ENCODE data around the gene EIF4EBP3. TPM values are rescaled to one million over a fixed set of nuclear protein-coding genes. Genes with fewer than 3 reads are reported as not detected.
"Not testable (repeated sequence)": the region's sequence is repeated elsewhere in the genome, so short reads cannot be mapped to it uniquely, and the experiment has no call there.

The EIF4EBP3 gene
- total and polyA plus RNA-seq, 5 experiments from 2014 or later: 24.5 to 79.6 (median 50.4) TPM

DNA sequence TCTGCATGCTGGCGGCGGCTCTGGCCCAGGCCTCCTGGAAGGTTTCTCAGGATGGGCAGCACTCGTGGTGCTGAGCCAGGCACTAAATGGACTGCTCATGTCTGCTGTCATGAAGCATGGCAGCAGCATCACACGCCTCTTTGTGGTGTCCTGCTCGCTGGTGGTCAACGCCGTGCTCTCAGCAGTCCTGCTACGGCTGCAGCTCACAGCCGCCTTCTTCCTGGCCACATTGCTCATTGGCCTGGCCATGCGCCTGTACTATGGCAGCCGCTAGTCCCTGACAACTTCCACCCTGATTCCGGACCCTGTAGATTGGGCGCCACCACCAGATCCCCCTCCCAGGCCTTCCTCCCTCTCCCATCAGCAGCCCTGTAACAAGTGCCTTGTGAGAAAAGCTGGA is 20.4 kb downstream of the EIF4EBP3 start:
- peak overlapping the region in 4 of 10 donors; percentile 9 to 76 (median 23) for H3K4me3 Mint-ChIP-seq
- H3K9me3 Mint-ChIP-seq: no peaks in the 10 kb centered on the region
- POLR2A ChIA-PET: interaction anchor here (0.8 kb wide), 1 partner anchor 80 kb away, joined by 4 read pairs; the partner anchor contains the start of genes IK and NDUFA2
- no peaks in the 10 kb centered on the region for H3K27me3 Mint-ChIP-seq
- peaks cover 36 to 74% (median 72%) of the 10 kb centered on the region in 4 donors for H3K4me1 Mint-ChIP-seq
- ATAC-seq (no peak), DNase-seq (no peak)
- peaks cover 0 to 25% (median 10%) of the 10 kb centered on the region in 3 donors for H3K36me3 Mint-ChIP-seq
- peak overlapping the region in 9 of 10 donors; percentile 88 to 99 (median 97) for H3K27ac Mint-ChIP-seq

DNA sequence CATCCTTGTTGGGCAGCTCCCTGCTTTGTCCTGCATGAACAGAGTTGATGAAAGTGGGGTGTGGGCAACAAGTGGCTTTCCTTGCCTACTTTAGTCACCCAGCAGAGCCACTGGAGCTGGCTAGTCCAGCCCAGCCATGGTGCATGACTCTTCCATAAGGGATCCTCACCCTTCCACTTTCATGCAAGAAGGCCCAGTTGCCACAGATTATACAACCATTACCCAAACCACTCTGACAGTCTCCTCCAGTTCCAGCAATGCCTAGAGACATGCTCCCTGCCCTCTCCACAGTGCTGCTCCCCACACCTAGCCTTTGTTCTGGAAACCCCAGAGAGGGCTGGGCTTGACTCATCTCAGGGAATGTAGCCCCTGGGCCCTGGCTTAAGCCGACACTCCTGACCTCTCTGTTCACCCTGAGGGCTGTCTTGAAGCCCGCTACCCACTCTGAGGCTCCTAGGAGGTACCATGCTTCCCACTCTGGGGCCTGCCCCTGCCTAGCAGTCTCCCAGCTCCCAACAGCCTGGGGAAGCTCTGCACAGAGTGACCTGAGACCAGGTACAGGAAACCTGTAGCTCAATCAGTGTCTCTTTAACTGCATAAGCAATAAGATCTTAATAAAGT is 21.1 kb downstream of the EIF4EBP3 start:
- Mint-ChIP-seq H3K9me3 (no peaks in the 10 kb centered on the region), H3K27ac (peak overlapping the region; percentile 93 to 99 (median 97)), H3K4me3 (peak overlapping the region in 9 of 10 donors; percentile 3 to 83 (median 80)), H3K27me3 (no peaks in the 10 kb centered on the region), H3K36me3 (peaks cover 0 to 25% (median 10%) of the 10 kb centered on the region in 3 donors), H3K4me1 (peaks cover 36 to 68% (median 65%) of the 10 kb centered on the region in 4 donors)
- POLR2A ChIA-PET: interaction anchor here (0.7 to 1.6 kb wide), 4 partner anchors 11 to 71 kb away, joined by 3 to 7 read pairs (median 5); partner anchors contain the start of genes CD14, SRA1 and TMCO6
- DNase-seq (no peak), ATAC-seq (no peak)

DNA sequence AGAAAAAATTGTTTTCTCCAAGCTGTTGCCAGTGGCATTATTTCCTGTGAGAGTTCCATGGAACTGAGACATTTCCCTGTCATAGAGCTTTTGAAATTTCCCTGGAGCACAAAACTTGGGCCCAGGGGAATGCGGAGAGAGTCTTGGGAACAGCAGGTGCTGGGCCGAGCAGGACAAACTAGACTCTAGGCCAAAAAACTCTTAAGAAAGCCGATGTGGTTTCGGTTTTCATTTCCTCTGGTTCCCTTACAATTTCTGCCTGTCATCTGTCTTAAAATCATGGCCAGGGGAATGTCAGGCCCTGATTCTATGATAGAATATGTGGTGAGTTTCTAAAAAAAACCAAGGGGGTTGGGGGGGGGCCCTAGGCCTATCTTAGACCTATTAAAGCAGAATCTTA is 21.7 kb downstream of the EIF4EBP3 start:
- H3K36me3 Mint-ChIP-seq: peaks cover 0 to 25% (median 10%) of the 10 kb centered on the region in 3 donors
- ATAC-seq (no peak), DNase-seq (peak in 1 of 10 donors; percentile 28)
- H3K9me3 Mint-ChIP-seq: no peaks in the 10 kb centered on the region
- peak overlapping the region; percentile 93 to 99 (median 97) for H3K27ac Mint-ChIP-seq
- no peaks in the 10 kb centered on the region for H3K27me3 Mint-ChIP-seq
- peak overlapping the region; percentile 64 to 83 (median 78) for H3K4me3 Mint-ChIP-seq
- POLR2A ChIA-PET: interaction anchor here (0.7 to 1.6 kb wide), 7 partner anchors 9 to 70 kb away, joined by 3 to 7 read pairs (median 4); partner anchors contain the start of genes CD14, SRA1 and TMCO6
- peaks cover 34 to 62% (median 59%) of the 10 kb centered on the region in 4 donors for H3K4me1 Mint-ChIP-seq

DNA sequence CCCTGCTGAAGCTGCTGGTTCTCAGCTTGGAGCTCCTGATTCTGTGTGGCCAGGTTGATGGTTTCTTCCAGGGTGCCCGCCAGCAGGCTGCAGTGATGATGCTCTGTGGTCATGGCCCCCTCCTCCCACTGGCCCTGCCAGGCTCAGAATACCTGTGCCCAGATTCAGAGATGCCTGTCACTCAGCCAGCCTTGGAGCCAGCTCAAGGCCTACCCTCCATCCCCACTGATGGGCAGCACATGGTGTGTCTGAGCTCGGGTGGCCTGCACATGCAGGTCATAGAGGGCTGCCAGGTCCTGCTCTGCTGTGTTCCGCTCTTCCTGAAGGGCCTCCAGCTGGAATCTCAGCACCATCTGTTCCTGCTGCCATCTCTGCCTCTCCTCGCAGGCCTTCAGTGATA is 22.6 kb downstream of the EIF4EBP3 start:
- Mint-ChIP-seq H3K27ac (peak overlapping the region; percentile 93 to 99 (median 97)), H3K9me3 (no peaks in the 10 kb centered on the region), H3K27me3 (no peaks in the 10 kb centered on the region), H3K4me1 (peaks cover 33 to 53% (median 53%) of the 10 kb centered on the region in 4 donors), H3K4me3 (peak overlapping the region in 4 of 10 donors; percentile 15 to 72 (median 47)), H3K36me3 (peaks cover 0 to 25% (median 10%) of the 10 kb centered on the region in 3 donors)
- POLR2A ChIA-PET: interaction anchor here (0.7 to 1.6 kb wide), 6 partner anchors 8 to 69 kb away, joined by 3 to 7 read pairs (median 4); partner anchors contain the start of genes CD14, SRA1 and TMCO6
- ATAC-seq (no peak), DNase-seq (no peak)

GRCh38 chr5:140570488-140570887 is 23.0 kb downstream of the EIF4EBP3 start:
- H3K36me3 Mint-ChIP-seq: peaks cover 0 to 25% (median 10%) of the 10 kb centered on the region in 3 donors
- peaks cover 30 to 49% (median 49%) of the 10 kb centered on the region in 4 donors for H3K4me1 Mint-ChIP-seq
- H3K9me3 Mint-ChIP-seq: no peaks in the 10 kb centered on the region
- H3K27me3 Mint-ChIP-seq: no peaks in the 10 kb centered on the region
- ATAC-seq (no peak), DNase-seq (no peak)
- H3K4me3 Mint-ChIP-seq: peak overlapping the region in 4 of 10 donors; percentile 15 to 72 (median 47)
- POLR2A ChIA-PET: interaction anchor here (1.1 to 1.2 kb wide), 2 partner anchors 18 to 22 kb away, joined by 3 to 4 read pairs; no protein-coding TSS in a partner anchor
- H3K27ac Mint-ChIP-seq: peak overlapping the region in 9 of 10 donors; percentile 96 to 99 (median 97)

- DNase-seq: no peak
- no peak for ATAC-seq
- Mint-ChIP-seq H3K27me3 (no peaks in the 10 kb centered on the region), H3K4me3 (peak overlapping the region in 1 of 10 donors; percentile 8), H3K27ac (peak overlapping the region in 7 of 10 donors; percentile 32 to 98 (median 73)), H3K4me1 (peaks cover 26 to 45% (median 42%) of the 10 kb centered on the region in 4 donors), H3K36me3 (peaks cover 0 to 25% (median 10%) of the 10 kb centered on the region in 3 donors), H3K9me3 (no peaks in the 10 kb centered on the region)
- POLR2A ChIA-PET: no interaction called here
Observed at GRCh38 chr5:140571105-140571504, 23.6 kb downstream of the EIF4EBP3 start.

- DNase-seq: no peak
- H3K36me3 Mint-ChIP-seq: peaks cover 0 to 8% (median 0%) of the 10 kb centered on the region in 3 donors
- H3K27ac Mint-ChIP-seq: no peak overlapping the region
- ATAC-seq: no peak
- H3K4me1 Mint-ChIP-seq: peaks cover 13 to 28% (median 26%) of the 10 kb centered on the region in 4 donors
- H3K9me3 Mint-ChIP-seq: no peaks in the 10 kb centered on the region
- POLR2A ChIA-PET: no interaction called here
- no peaks in the 10 kb centered on the region for H3K27me3 Mint-ChIP-seq
- H3K4me3 Mint-ChIP-seq: no peak overlapping the region
Observed at GRCh38 chr5:140573683-140574082, 26.2 kb downstream of the EIF4EBP3 start.

- Mint-ChIP-seq H3K9me3 (no peaks in the 10 kb centered on the region), H3K4me3 (no peak overlapping the region), H3K4me1 (peaks cover 9 to 24% (median 21%) of the 10 kb centered on the region in 4 donors), H3K36me3 (peaks cover 0 to 8% (median 0%) of the 10 kb centered on the region in 3 donors), H3K27ac (peak overlapping the region in 2 of 10 donors; percentile 10 to 60), H3K27me3 (no peaks in the 10 kb centered on the region)
- POLR2A ChIA-PET: no interaction called here
- no peak for ATAC-seq
- no peak for DNase-seq
Observed at GRCh38 chr5:140574165-140574564, 26.7 kb downstream of the EIF4EBP3 start.

DNA sequence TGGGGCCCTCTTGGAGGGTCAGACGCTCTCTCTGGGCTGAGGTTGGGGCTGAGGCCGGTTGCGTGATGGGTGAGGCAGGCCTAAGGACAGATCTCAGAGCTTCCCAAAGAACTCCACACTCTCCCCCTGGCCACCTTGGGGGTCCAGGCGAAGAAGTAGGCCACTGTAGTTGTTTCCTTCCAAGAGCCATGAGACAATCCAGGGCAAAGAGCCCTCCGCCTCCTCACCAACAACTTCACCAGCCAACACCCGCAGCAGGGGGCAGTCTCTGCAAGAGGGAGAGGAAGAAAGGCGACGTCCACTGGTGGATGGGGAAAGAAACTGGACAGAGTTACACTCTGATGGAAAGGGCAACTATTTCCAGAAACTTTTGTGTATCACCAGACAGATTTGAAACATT is 27.8 kb downstream of the EIF4EBP3 start:
- POLR2A ChIA-PET: interaction anchor here (0.6 to 1.5 kb wide), 2 partner anchors 9 to 29 kb away, joined by 3 to 4 read pairs; no protein-coding TSS in a partner anchor
- Mint-ChIP-seq H3K4me3 (no peak overlapping the region), H3K4me1 (peaks cover 4 to 12% (median 9%) of the 10 kb centered on the region in 4 donors), H3K27me3 (peaks cover 0 to 2% (median 0%) of the 10 kb centered on the region in 5 donors), H3K9me3 (no peaks in the 10 kb centered on the region), H3K27ac (peak overlapping the region in 1 of 10 donors; percentile 48), H3K36me3 (peaks cover 0 to 6% (median 0%) of the 10 kb centered on the region in 3 donors)
- DNase-seq: no peak
- ATAC-seq: no peak

- peak overlapping the region in 1 of 10 donors; percentile 24 for H3K4me3 Mint-ChIP-seq
- H3K27ac Mint-ChIP-seq: peak overlapping the region in 4 of 10 donors; percentile 7 to 43 (median 20)
- no peak for DNase-seq
- peaks cover 0 to 9% (median 4%) of the 10 kb centered on the region in 5 donors for H3K27me3 Mint-ChIP-seq
- peaks cover 0 to 5% (median 0%) of the 10 kb centered on the region in 3 donors for H3K36me3 Mint-ChIP-seq
- POLR2A ChIA-PET: interaction anchor here (1.5 kb wide), 1 partner anchor 11 kb away, joined by 3 read pairs; no protein-coding TSS in a partner anchor
- H3K9me3 Mint-ChIP-seq: no peaks in the 10 kb centered on the region
- ATAC-seq: peak; percentile 65 to 78
- peaks cover 3 to 8% (median 7%) of the 10 kb centered on the region in 4 donors for H3K4me1 Mint-ChIP-seq
Observed at GRCh38 chr5:140576776-140577201, 29.3 kb downstream of the EIF4EBP3 start.

- ATAC-seq, H3K4me3 Mint-ChIP-seq, H3K27ac Mint-ChIP-seq, H3K4me1 Mint-ChIP-seq, POLR2A ChIA-PET, DNase-seq: not testable (repeated sequence)
- peaks cover 0 to 11% (median 6%) of the 10 kb centered on the region in 9 donors for H3K9me3 Mint-ChIP-seq
- H3K36me3 Mint-ChIP-seq: peaks cover 0 to 13% (median 4%) of the 10 kb centered on the region in 3 donors
- H3K27me3 Mint-ChIP-seq: peaks cover 4 to 20% (median 9%) of the 10 kb centered on the region in 5 donors
Observed at GRCh38 chr5:140579188-140579747, 31.8 kb downstream of the EIF4EBP3 start.

- H3K4me3 Mint-ChIP-seq: no peak overlapping the region
- POLR2A ChIA-PET: no interaction called here
- H3K27ac Mint-ChIP-seq: no peak overlapping the region
- peaks cover 0 to 10% (median 7%) of the 10 kb centered on the region in 5 donors for H3K27me3 Mint-ChIP-seq
- H3K9me3 Mint-ChIP-seq: peaks cover 0 to 11% (median 5%) of the 10 kb centered on the region in 9 donors
- ATAC-seq: no peak
- H3K4me1 Mint-ChIP-seq: no peaks in the 10 kb centered on the region
- H3K36me3 Mint-ChIP-seq: peaks cover 0 to 8% (median 4%) of the 10 kb centered on the region in 3 donors
- no peak for DNase-seq
Observed at GRCh38 chr5:140587495-140587894, 40.0 kb downstream of the EIF4EBP3 start.

Measured in naive thymus-derived CD8-positive, alpha-beta T cell (primary cell).